Vagina (tissue), 2 donors: ENCODE measurements around the gene MINAR1. TPM values are rescaled to one million over a fixed set of nuclear protein-coding genes. Genes with fewer than 3 reads are reported as not detected.

Experiments
- DNase-seq, 2 donors: peaks; one replicate each; pipeline ENCODE4 v3.0.0-alpha.2; 2017; ENCODE audit errors: extremely low spot score in 2 of 2
- H3K27ac ChIP-seq: fragments of 200-600 bp; sonication (generic); one replicate; pipeline ENCODE4 v1.5.1; 2019
- H3K27me3 ChIP-seq: fragments of 200-600 bp; sonication (generic); one replicate; pipeline ENCODE4 v1.5.1; 2019
- H3K36me3 ChIP-seq, 2 donors: fragments of 200-600 bp; sonication (generic); one replicate each; pipeline ENCODE4 v1.5.1; 2017 to 2019
- H3K4me1 ChIP-seq: fragments of 200-600 bp; sonication (generic); one replicate; pipeline ENCODE4 v1.5.1; 2019
- H3K4me3 ChIP-seq, 2 donors: fragments of 200-600 bp; sonication (generic); 1 replicate in 1 of 2; 2 replicates in 1 of 2; pipeline ENCODE4 v1.5.1; 2016 to 2019
- H3K9me3 ChIP-seq: fragments of 200-600 bp; sonication (generic); one replicate; pipeline ENCODE4 v1.5.1; 2019
- CTCF ChIP-seq, 3 experiments: fragments of 450-650 bp in 2 of 3; fragments of 200-600 bp in 1 of 3; sonication (generic) in 1 of 3; IDR thresholded peaks; one replicate each; pipeline ENCODE4 v1.5.1; 2017 to 2019; ENCODE audit warnings: antibody characterized with exemption in 3 of 3, mild to moderate bottlenecking in 2 of 3, moderate library complexity in 2 of 3
- POLR2A ChIP-seq, 2 donors: fragments of 450-650 bp; IDR thresholded peaks; one replicate each; pipeline ENCODE4 v1.6.1; 2017; ENCODE audit warnings: antibody characterized with exemption in 2 of 2, mild to moderate bottlenecking in 2 of 2, moderate library complexity in 2 of 2
- POLR2AphosphoS5 ChIP-seq, 2 donors: sonication (generic); formaldehyde crosslinking; IDR thresholded peaks; one replicate each; pipeline ENCODE4 v1.9.0; 2017; ENCODE audit warnings: antibody characterized with exemption in 2 of 2, mild to moderate bottlenecking in 2 of 2, low read depth in 1 of 2; ENCODE audit not compliant: insufficient read depth in 1 of 2
- intact Hi-C: fragments of 100-400 bp; cut with DNase I; formaldehyde crosslinking; loops from one replicate; pipeline ENCODE4 v1.15.1; 2023
- total RNA-seq: library from RNA; depleted of rRNA; stranded (reverse); fragments of >200 nt; gene quantifications from one replicate; pipeline ENCODE4 v1.2.3, GENCODE V29; 2016

MINAR1 gene
- total RNA-seq, 1 donor from 2014 or later, result 0.74 TPM

DNA sequence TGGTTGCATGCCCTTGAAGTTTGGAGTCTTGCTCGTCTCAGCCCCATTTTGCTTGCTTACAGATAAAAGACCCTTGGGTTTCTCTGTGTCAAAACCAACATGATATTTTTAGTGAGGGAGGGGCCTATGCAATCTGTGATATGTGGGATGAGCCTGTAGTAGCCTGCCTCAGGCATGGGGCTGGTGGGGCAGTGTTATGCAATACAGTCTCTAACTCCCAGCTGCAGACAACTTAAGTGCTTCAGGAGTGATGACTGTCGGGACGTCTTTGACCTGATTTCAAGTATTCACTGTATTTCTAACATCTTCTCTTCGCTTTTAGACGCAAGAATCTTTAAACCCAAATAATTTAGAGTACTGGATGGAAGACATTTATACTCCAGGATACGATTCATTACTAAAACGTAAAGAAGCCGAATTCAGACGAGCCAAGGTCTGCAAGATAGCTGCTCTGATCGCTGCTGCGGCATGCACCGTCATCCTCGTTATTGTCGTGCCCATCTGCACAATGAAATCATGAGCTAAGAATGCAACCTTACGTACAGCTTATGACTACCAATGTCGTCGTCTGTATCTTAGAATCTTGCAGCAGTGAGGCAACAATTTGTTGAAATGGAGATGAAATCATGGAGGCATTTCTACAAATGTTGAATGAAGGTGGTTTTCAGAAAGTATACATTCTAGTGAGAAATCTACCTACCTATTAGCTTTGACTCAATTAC, 35.9 kb downstream of the MINAR1 start:
- Histone ChIP-seq H3K4me3 (no peak overlapping the region), H3K27ac (no peak overlapping the region), H3K9me3 (no peaks in the 10 kb centered on the region), H3K27me3 (no peaks in the 10 kb centered on the region), H3K36me3 (no peaks in the 10 kb centered on the region), H3K4me1 (no peaks in the 10 kb centered on the region)
- DNase-seq, result no peak
- TF ChIP-seq CTCF (IDR thresholded peaks at IDR 0.05) (no peak), POLR2A (IDR thresholded peaks at IDR 0.05) (no peak), POLR2AphosphoS5 (IDR thresholded peaks at IDR 0.05; ENCODE audit: insufficient read depth in 1 of 2, low read depth in 1 of 2) (no peak)
- intact Hi-C loops, result no loop called here

GRCh38 chr15:79472446-79472845, 40.3 kb downstream of the MINAR1 start:
- Histone ChIP-seq H3K27me3 (no peaks in the 10 kb centered on the region), H3K4me1 (no peaks in the 10 kb centered on the region), H3K4me3 (no peak overlapping the region), H3K36me3 (no peaks in the 10 kb centered on the region), H3K27ac (no peak overlapping the region), H3K9me3 (no peaks in the 10 kb centered on the region)
- TF ChIP-seq POLR2AphosphoS5 (IDR thresholded peaks at IDR 0.05; ENCODE audit: insufficient read depth in 1 of 2, low read depth in 1 of 2), result no peak
- no peak for TF ChIP-seq CTCF (IDR thresholded peaks at IDR 0.05)
- no peak for TF ChIP-seq POLR2A (IDR thresholded peaks at IDR 0.05)
- no peak for DNase-seq
- intact Hi-C loops, result no loop called here

DNA sequence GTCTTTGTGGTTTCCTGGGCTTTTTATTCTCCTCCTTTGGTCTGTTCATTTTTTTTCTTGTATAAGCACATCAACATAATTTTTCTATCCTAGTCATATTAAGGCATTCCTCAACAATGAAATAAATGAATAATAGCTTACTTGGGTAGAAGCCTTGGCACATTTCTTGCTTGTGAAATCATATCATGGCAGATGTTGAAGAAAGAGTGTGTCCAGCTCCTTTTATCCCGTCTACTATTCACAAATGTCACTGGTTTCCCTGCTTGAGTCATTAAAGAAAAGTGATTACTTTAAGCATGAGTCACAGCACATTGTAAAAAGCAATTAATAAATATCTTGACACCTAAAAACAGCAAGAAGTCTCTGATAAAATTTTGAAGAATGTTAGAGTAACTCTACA, 42.1 kb downstream of the MINAR1 start:
- no peak overlapping the region for H3K4me3 ChIP-seq
- no peaks in the 10 kb centered on the region for H3K4me1 ChIP-seq
- no peaks in the 10 kb centered on the region for H3K9me3 ChIP-seq
- H3K27ac ChIP-seq, result no peak overlapping the region
- no peak for DNase-seq
- H3K36me3 ChIP-seq, result no peaks in the 10 kb centered on the region
- intact Hi-C loops, result no loop called here
- H3K27me3 ChIP-seq, result no peaks in the 10 kb centered on the region
- TF ChIP-seq POLR2A (IDR thresholded peaks at IDR 0.05) (no peak), CTCF (IDR thresholded peaks at IDR 0.05) (no peak), POLR2AphosphoS5 (IDR thresholded peaks at IDR 0.05; ENCODE audit: insufficient read depth in 1 of 2, low read depth in 1 of 2) (no peak)

DNA sequence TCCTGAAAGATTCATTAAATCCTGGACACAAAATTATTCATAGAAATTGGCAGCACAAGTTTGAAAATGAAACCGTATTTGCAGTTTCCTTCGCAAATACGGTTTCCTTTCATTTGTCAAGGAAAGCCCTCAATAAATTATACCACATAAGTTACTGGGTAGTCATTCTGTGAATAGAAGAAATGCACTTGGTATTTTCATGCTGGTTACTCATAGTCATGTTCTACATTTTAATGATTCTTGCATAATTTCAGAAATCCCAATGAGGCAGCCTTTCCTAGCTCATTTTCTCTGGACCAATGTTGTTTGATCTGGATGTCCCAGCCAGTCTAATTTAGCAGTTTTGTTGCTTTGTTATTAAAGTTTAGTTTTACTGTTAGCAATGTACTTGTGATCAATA, 43.2 kb downstream of the MINAR1 start:
- intact Hi-C loops, result no loop called here
- DNase-seq, result no peak
- Histone ChIP-seq H3K4me3 (no peak overlapping the region), H3K9me3 (no peaks in the 10 kb centered on the region), H3K36me3 (no peaks in the 10 kb centered on the region), H3K27ac (no peak overlapping the region), H3K27me3 (no peaks in the 10 kb centered on the region), H3K4me1 (no peaks in the 10 kb centered on the region)
- no peak for TF ChIP-seq CTCF (IDR thresholded peaks at IDR 0.05)
- no peak for TF ChIP-seq POLR2A (IDR thresholded peaks at IDR 0.05)
- TF ChIP-seq POLR2AphosphoS5 (IDR thresholded peaks at IDR 0.05; ENCODE audit: insufficient read depth in 1 of 2, low read depth in 1 of 2), result no peak

GRCh38 chr15:79478108-79478507, 46.0 kb downstream of the MINAR1 start:
- peak in 1 of 2 donors; percentile 67 for DNase-seq
- TF ChIP-seq POLR2A (IDR thresholded peaks at IDR 0.05), result no peak
- no peak for TF ChIP-seq CTCF (IDR thresholded peaks at IDR 0.05)
- no peak for TF ChIP-seq POLR2AphosphoS5 (IDR thresholded peaks at IDR 0.05; ENCODE audit: insufficient read depth in 1 of 2, low read depth in 1 of 2)
- H3K4me1 ChIP-seq, result no peaks in the 10 kb centered on the region
- H3K27ac ChIP-seq, result no peak overlapping the region
- H3K27me3 ChIP-seq, result no peaks in the 10 kb centered on the region
- no peak overlapping the region for H3K4me3 ChIP-seq
- no peaks in the 10 kb centered on the region for H3K9me3 ChIP-seq
- intact Hi-C loops, result no loop called here
- no peaks in the 10 kb centered on the region for H3K36me3 ChIP-seq
